ENCODE results near the gene PARD3.

GRCh38 chr10:34147641-34148304 lies 667.3 kb downstream of the PARD3 start:
- TF ChIP-seq CTCF (IDR thresholded peaks at IDR 0.05) (no peak), POLR2A (IDR thresholded peaks at IDR 0.05) (no peak)
